Keratinocyte (primary cell): ENCODE data around the gene CD200. TPM values are rescaled to one million over a fixed set of nuclear protein-coding genes. Genes with fewer than 3 reads are reported as not detected.

Source experiments
- DNase-seq: peaks from one replicate; pipeline ENCODE4 v3.0.0-alpha.2; 2011; ENCODE audit warnings: low read depth, missing footprints, low spot score
- FAIRE-seq: peaks from 2 replicates; lab custom pipeline; 2011; peaks lifted over from hg19 to GRCh38; lab: Jason Lieb, UNC
- H2AFZ ChIP-seq: 2 replicates; pipeline ENCODE4 v1.6.0; 2012; ENCODE audit warnings: low read length, control low read depth, inconsistent platforms; ENCODE audit not compliant: control insufficient read depth
- H3K27ac ChIP-seq: 2 replicates; pipeline ENCODE4 v1.5.1; 2011; ENCODE audit warnings: low read length; ENCODE audit not compliant: control insufficient read depth, insufficient read depth
- H3K27me3 ChIP-seq: 3 replicates; pipeline ENCODE4 v1.6.0; 2011; ENCODE audit warnings: low read length; ENCODE audit not compliant: control insufficient read depth, insufficient read depth; ENCODE audit errors: extremely low read depth
- H3K36me3 ChIP-seq, 2 experiments: 2 replicates in 1 of 2; 3 replicates in 1 of 2; pipeline ENCODE4 v1.5.1; 2011; ENCODE audit warnings: low read length in 2 of 2, mild to moderate bottlenecking in 1 of 2; ENCODE audit not compliant: control insufficient read depth in 2 of 2, insufficient read depth in 2 of 2; ENCODE audit errors: extremely low read depth in 1 of 2
- H3K4me1 ChIP-seq: 3 replicates; pipeline ENCODE4 v1.5.1; 2011; ENCODE audit warnings: low read length; ENCODE audit not compliant: control insufficient read depth, insufficient read depth; ENCODE audit errors: extremely low read depth
- H3K4me2 ChIP-seq: 3 replicates; pipeline ENCODE4 v1.6.0; 2011; ENCODE audit warnings: low read depth, low read length; ENCODE audit not compliant: control insufficient read depth, insufficient read depth; ENCODE audit errors: extremely low read depth
- H3K4me3 ChIP-seq, 3 experiments: fragments of 200-600 bp in 1 of 3; sonication (generic) in 1 of 3; 2 replicates in 2 of 3; 3 replicates in 1 of 3; pipeline ENCODE4 v1.5.1; 2011 to 2016; ENCODE audit warnings: low read length in 3 of 3, mild to moderate bottlenecking in 3 of 3, control low read depth in 2 of 3, inconsistent platforms in 1 of 3, low read depth in 1 of 3, mixed read lengths in 1 of 3, mixed run types in 1 of 3, moderate library complexity in 1 of 3; ENCODE audit not compliant: control insufficient read depth in 2 of 3, insufficient read depth in 2 of 3; ENCODE audit errors: extremely low read depth in 1 of 3
- H3K79me2 ChIP-seq: 2 replicates; pipeline ENCODE4 v1.6.0; 2012; ENCODE audit warnings: low read length; ENCODE audit not compliant: control insufficient read depth, insufficient read depth
- H3K9ac ChIP-seq: 3 replicates; pipeline ENCODE4 v1.6.0; 2011; ENCODE audit warnings: low read length; ENCODE audit not compliant: control insufficient read depth, insufficient read depth; ENCODE audit errors: extremely low read depth
- H3K9me1 ChIP-seq: 3 replicates; pipeline ENCODE4 v1.6.0; 2011; ENCODE audit warnings: low read length; ENCODE audit not compliant: control insufficient read depth, insufficient read depth; ENCODE audit errors: extremely low read depth
- H3K9me3 ChIP-seq: 2 replicates; pipeline ENCODE4 v1.5.1; 2012; ENCODE audit warnings: low read depth, low read length; ENCODE audit not compliant: control insufficient read depth
- H4K20me1 ChIP-seq: 3 replicates; pipeline ENCODE4 v1.6.0; 2011; ENCODE audit warnings: low read length; ENCODE audit not compliant: control insufficient read depth, insufficient read depth; ENCODE audit errors: extremely low read depth
- CTCF ChIP-seq, 3 experiments: IDR thresholded peaks in 1 of 3; conservative IDR thresholded peaks in 1 of 3; optimal IDR thresholded peaks in 1 of 3; 2 replicates in 2 of 3; 3 replicates in 1 of 3; pipeline versions ENCODE3 to v1.5.1; 2011; ENCODE audit warnings: low read length in 3 of 3, mild to moderate bottlenecking in 3 of 3, moderate library complexity in 2 of 3, control low read depth in 1 of 3, inconsistent platforms in 1 of 3; ENCODE audit not compliant: insufficient read depth in 2 of 3; ENCODE audit errors: extremely low read depth in 1 of 3
- EZH2 ChIP-seq: IDR thresholded peaks from one replicate; pipeline ENCODE4 v1.6.1; 2012; ENCODE audit warnings: inconsistent platforms, mild to moderate bottlenecking, low read length, moderate library complexity
- dilution Hi-C: fragments of 300-500 bp; cut with MboI; formaldehyde crosslinking; loops from one replicate; pipeline ENCODE4 v1.7.0; 2020; ENCODE audit warnings: low sequenced_read_pairs; ENCODE audit not compliant: extremely low pct_ligation_motif_present
- polyA plus RNA-seq, 5 experiments: library from polyadenylated mRNA; depleted of rRNA in 3 of 5; stranded (reverse) in 3 of 5; stranded (forward) in 1 of 5; unstranded in 1 of 5; fragments of >200 nt; gene quantifications; 1 replicate in 1 of 5; 2 replicates in 3 of 5; 3 replicates in 1 of 5; pipeline versions ENCODE4 v1.2.1 to v1.2.3, GENCODE V29; 2011 to 2012; ENCODE audit warnings: missing spikeins in 2 of 5, low read depth in 1 of 5, low replicate concordance in 1 of 5

CD200 gene
- polyA plus RNA-seq, 1 donor (not counting 4 experiments of a cell fraction or from before 2014, with no cell fraction given) = 0.07 TPM

- Histone ChIP-seq H3K9me3 (no peaks in the 10 kb centered on the region), H2AFZ (no peak overlapping the region), H3K4me1 (peaks cover 15% of the 10 kb centered on the region), H3K27ac (no peak overlapping the region), H3K79me2 (no peaks in the 10 kb centered on the region), H3K9ac (no peak overlapping the region), H3K4me2 (no peak overlapping the region), H3K36me3 (no peaks in the 10 kb centered on the region), H4K20me1 (no peaks in the 10 kb centered on the region), H3K9me1 (no peaks in the 10 kb centered on the region), H3K27me3 (no peaks in the 10 kb centered on the region), H3K4me3 (no peak overlapping the region)
- TF ChIP-seq CTCF (optimal IDR thresholded peaks at IDR 0.05 in 1 of 3, IDR thresholded peaks at IDR 0.05 in 1 of 3, conservative IDR thresholded peaks at IDR 0.05 in 1 of 3; ENCODE audit: extremely low read depth in 1 of 3, insufficient read depth in 2 of 3, low read length in 3 of 3) (no peak), EZH2 (no peak)
- dilution Hi-C loops = no loop called here
- DNase-seq (no peak), FAIRE-seq (no peak)
Measured at GRCh38 chr3:112362221-112362620, 29.3 kb downstream of the CD200 start.

- H3K36me3 ChIP-seq = no peaks in the 10 kb centered on the region
- H3K4me1 ChIP-seq = peaks cover 15% of the 10 kb centered on the region
- TF ChIP-seq CTCF (optimal IDR thresholded peaks at IDR 0.05 in 1 of 3, IDR thresholded peaks at IDR 0.05 in 1 of 3, conservative IDR thresholded peaks at IDR 0.05 in 1 of 3; ENCODE audit: extremely low read depth in 1 of 3, insufficient read depth in 2 of 3, low read length in 3 of 3) (no peak), EZH2 (no peak)
- H2AFZ ChIP-seq = no peak overlapping the region
- H3K4me3 ChIP-seq = no peak overlapping the region
- no peak overlapping the region for H3K9ac ChIP-seq
- H4K20me1 ChIP-seq = no peaks in the 10 kb centered on the region
- dilution Hi-C loops = no loop called here
- no peak overlapping the region for H3K4me2 ChIP-seq
- no peaks in the 10 kb centered on the region for H3K27me3 ChIP-seq
- H3K9me3 ChIP-seq = no peaks in the 10 kb centered on the region
- FAIRE-seq = no peak
- no peaks in the 10 kb centered on the region for H3K9me1 ChIP-seq
- no peak for DNase-seq
- H3K79me2 ChIP-seq = no peaks in the 10 kb centered on the region
- no peak overlapping the region for H3K27ac ChIP-seq
Measured at GRCh38 chr3:112364291-112364690, 31.3 kb downstream of the CD200 start.
